Body of pancreas (tissue), 4 donors: ENCODE measurements around the gene IL1B. TPM values are rescaled to one million over a fixed set of nuclear protein-coding genes. Genes with fewer than 3 reads are reported as not detected.

ENCODE experiments used
- ATAC-seq: fragments of 150-250 bp; one replicate; pipeline ENCODE4 v1.9.1; 2016
- DNase-seq, 4 donors: peaks; one replicate each; pipeline ENCODE4 v3.0.0-alpha.2; 2019
- H3K27ac ChIP-seq, 4 donors: fragments of 200-600 bp; sonication (generic); 1 replicate in 3 of 4; 2 replicates in 1 of 4; pipeline versions ENCODE4 v1.5.1 to v1.6.1; 2016 to 2019; ENCODE audit warnings: mild to moderate bottlenecking in 1 of 4, mixed read lengths in 1 of 4, moderate library complexity in 1 of 4
- H3K27me3 ChIP-seq, 2 donors: fragments of 200-600 bp; sonication (generic); one replicate each; pipeline ENCODE4 v1.6.0; 2016; ENCODE audit warnings: mild to moderate bottlenecking in 1 of 2
- H3K36me3 ChIP-seq, 2 donors: fragments of 200-600 bp; sonication (generic); replicated peaks in 1 of 2; 2 replicates each; pipeline ENCODE4 v1.5.1; 2016; ENCODE audit warnings: low read depth in 2 of 2; ENCODE audit not compliant: insufficient read depth in 1 of 2
- H3K4me1 ChIP-seq: fragments of 200-600 bp; sonication (generic); one replicate; pipeline ENCODE4 v1.6.0; 2016
- H3K4me3 ChIP-seq, 2 donors: fragments of 200-600 bp; sonication (generic); 1 replicate in 1 of 2; 2 replicates in 1 of 2; pipeline ENCODE4 v1.5.1; 2016 to 2019
- H3K9me3 ChIP-seq, 3 donors: fragments of 200-600 bp; sonication (generic); 1 replicate in 2 of 3; 2 replicates in 1 of 3; pipeline ENCODE4 v1.5.1; 2016
- CTCF ChIP-seq, 7 experiments: fragments of 450-650 bp in 4 of 7; fragments of 200-600 bp in 3 of 7; sonication (generic) in 3 of 7; IDR thresholded peaks; one replicate each; pipeline ENCODE4 v1.5.1; 2016 to 2019; ENCODE audit warnings: antibody characterized with exemption in 7 of 7
- POLR2A ChIP-seq, 3 donors: fragments of 450-650 bp; IDR thresholded peaks; one replicate each; pipeline ENCODE4 v1.6.1; 2016; ENCODE audit warnings: antibody characterized with exemption in 3 of 3, mild to moderate bottlenecking in 2 of 3
- WGBS, 2 donors: methylation state at CpG; one replicate each; pipeline ENCODE4 v1.1.5; 2017; 5-methylcytosine and 5-hydroxymethylcytosine counted together
- intact Hi-C: fragments of 100-400 bp; cut with DNase I; formaldehyde crosslinking; loops from one replicate; pipeline ENCODE4 v1.15.1; 2023
- total RNA-seq, 2 donors: library from RNA; depleted of rRNA; stranded (reverse); fragments of >200 nt; gene quantifications; one replicate each; pipeline ENCODE4 v1.1.0, GENCODE V29; 2016

Gene IL1B
- total RNA-seq, 2 donors from 2014 or later, result 1.3 to 2.6 TPM

- 75 to 89% methylated on average over 4 of the region's 4 CpGs for WGBS, 2 donors
- H3K27me3 ChIP-seq, result no peaks in the 10 kb centered on the region
- H3K4me1 ChIP-seq, result no peaks in the 10 kb centered on the region
- ATAC-seq (no peak), DNase-seq (no peak)
- H3K36me3 ChIP-seq, result no peaks in the 10 kb centered on the region
- no peak for TF ChIP-seq CTCF (IDR thresholded peaks at IDR 0.05)
- no peak for TF ChIP-seq POLR2A (IDR thresholded peaks at IDR 0.05)
- H3K4me3 ChIP-seq, result no peak overlapping the region
- intact Hi-C loops, result no loop called here
- H3K27ac ChIP-seq, result no peak overlapping the region
- H3K9me3 ChIP-seq, result no peaks in the 10 kb centered on the region
These were observed 48.7 kb downstream of the IL1B start for GRCh38 chr2:112787729-112788393.

- H3K27ac ChIP-seq, result no peak overlapping the region
- 78 to 80% methylated on average over 3 of the region's 3 CpGs for WGBS, 2 donors
- no peaks in the 10 kb centered on the region for H3K9me3 ChIP-seq
- no peak for ATAC-seq
- intact Hi-C loops, result no loop called here
- H3K36me3 ChIP-seq, result no peaks in the 10 kb centered on the region
- H3K4me1 ChIP-seq, result no peaks in the 10 kb centered on the region
- no peak for DNase-seq
- no peak overlapping the region for H3K4me3 ChIP-seq
- H3K27me3 ChIP-seq, result no peaks in the 10 kb centered on the region
- no peak for TF ChIP-seq POLR2A (IDR thresholded peaks at IDR 0.05)
- no peak for TF ChIP-seq CTCF (IDR thresholded peaks at IDR 0.05)
These were observed 49.3 kb downstream of the IL1B start for GRCh38 chr2:112787294-112787693.

DNA sequence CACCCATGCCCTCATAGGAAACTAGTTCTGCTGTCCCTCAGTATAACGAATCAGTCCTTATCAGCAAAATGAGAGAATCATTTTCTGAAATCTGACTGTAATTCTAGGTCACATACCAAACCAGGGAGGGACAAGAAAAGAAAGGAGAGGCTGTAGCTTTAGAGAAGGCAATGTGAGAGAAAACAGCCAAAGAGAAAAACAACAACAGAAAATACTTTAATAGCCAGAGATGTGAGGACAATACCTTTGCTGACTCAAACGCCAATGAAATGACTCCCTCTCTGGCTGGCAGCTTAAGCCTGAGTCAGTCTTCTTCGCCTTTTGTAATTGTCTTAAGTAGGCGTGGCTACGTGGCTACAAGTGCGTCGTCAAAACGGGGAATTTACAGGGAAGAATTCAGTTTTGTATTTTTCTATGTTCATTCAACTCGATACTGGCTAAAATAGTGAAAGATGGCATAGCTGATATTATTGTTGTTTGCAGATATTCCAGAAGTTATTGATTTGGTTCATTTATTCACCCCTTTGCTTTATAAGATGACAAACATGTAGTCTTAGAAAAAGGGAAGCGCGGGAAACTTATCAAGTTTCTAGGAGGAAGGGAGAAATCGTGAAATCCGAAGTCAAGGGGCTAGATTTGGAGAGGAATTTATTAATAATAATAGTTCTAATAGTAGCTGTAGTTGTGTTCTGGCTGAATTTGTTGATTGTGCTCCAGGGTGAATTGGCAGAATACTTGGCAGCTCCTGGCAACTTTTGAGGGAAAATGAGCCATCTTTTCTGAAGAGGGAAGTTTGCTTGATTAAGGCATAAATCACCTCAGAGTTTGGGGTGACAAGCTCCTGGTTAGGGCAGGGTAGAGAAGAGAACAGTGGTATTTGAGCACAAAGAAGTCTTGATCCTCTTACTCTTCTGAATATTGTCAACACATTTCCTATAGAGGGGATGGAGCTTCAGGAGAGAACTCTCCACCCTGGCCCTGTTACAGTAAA is 52.1 kb downstream of the IL1B start, which contains the start of gene IL1A:
Gene IL1A (minus strand): TSS at position 295 of the 991 bp plus-strand sequence. CDS start 723 bp downstream, outside the sequence.
- intact Hi-C loops, result no loop called here
- Histone ChIP-seq H3K27me3 (no peaks in the 10 kb centered on the region), H3K36me3 (no peaks in the 10 kb centered on the region), H3K4me1 (no peaks in the 10 kb centered on the region), H3K4me3 (no peak within 1 kb of the TSS), H3K27ac (no peak within 1 kb of the TSS), H3K9me3 (no peaks in the 10 kb centered on the region)
- 23 to 25% methylated on average over 13 of the region's 13 CpGs for WGBS, 2 donors
- TF ChIP-seq POLR2A (IDR thresholded peaks at IDR 0.05) (no peak), CTCF (IDR thresholded peaks at IDR 0.05) (no peak)
- no peak for DNase-seq
- ATAC-seq, result peak; percentile 12

DNA sequence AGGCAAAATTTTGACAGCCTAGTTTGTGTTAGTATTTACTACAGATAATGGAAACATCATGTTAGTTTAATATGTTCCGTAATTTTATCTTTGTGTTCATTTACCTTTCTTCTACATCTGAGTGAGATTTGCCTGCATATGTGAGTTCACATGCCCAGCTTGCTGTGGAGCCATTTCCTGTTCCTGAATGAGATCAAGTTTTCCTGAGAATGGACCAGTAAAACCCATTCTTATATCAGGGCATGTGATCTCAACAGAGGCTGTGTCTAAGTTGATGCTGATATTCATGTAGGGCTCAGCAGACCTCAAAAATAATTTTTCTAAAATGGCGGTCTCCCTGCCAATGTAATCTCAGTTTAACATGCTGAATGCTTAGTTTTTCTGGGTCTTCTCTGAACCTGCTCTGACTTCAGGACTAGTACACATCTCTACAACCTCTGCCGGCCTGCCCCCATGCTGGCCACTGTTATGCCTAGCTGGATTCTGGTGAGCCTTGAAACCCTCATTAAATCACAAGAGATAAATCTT is 53.3 kb downstream of the IL1B start:
- TF ChIP-seq POLR2A (IDR thresholded peaks at IDR 0.05) (no peak), CTCF (IDR thresholded peaks at IDR 0.05) (no peak)
- no peaks in the 10 kb centered on the region for H3K4me1 ChIP-seq
- no peak for ATAC-seq
- no peaks in the 10 kb centered on the region for H3K9me3 ChIP-seq
- no peaks in the 10 kb centered on the region for H3K27me3 ChIP-seq
- no peak overlapping the region for H3K27ac ChIP-seq
- H3K4me3 ChIP-seq, result no peak overlapping the region
- intact Hi-C loops, result no loop called here
- DNase-seq, result no peak
- 76 to 78% methylated on average over 3 of the region's 3 CpGs for WGBS, 2 donors
- H3K36me3 ChIP-seq, result no peaks in the 10 kb centered on the region
